OCI-M2 (cell line): ENCODE results near the gene ANKRD37.

Experiments
- DNase-seq: peaks from one replicate; lab custom pipeline; 2025; ENCODE audit not compliant: unreplicated experiment; lab: John Stamatoyannopoulos, UW

The ANKRD37 gene

DNA sequence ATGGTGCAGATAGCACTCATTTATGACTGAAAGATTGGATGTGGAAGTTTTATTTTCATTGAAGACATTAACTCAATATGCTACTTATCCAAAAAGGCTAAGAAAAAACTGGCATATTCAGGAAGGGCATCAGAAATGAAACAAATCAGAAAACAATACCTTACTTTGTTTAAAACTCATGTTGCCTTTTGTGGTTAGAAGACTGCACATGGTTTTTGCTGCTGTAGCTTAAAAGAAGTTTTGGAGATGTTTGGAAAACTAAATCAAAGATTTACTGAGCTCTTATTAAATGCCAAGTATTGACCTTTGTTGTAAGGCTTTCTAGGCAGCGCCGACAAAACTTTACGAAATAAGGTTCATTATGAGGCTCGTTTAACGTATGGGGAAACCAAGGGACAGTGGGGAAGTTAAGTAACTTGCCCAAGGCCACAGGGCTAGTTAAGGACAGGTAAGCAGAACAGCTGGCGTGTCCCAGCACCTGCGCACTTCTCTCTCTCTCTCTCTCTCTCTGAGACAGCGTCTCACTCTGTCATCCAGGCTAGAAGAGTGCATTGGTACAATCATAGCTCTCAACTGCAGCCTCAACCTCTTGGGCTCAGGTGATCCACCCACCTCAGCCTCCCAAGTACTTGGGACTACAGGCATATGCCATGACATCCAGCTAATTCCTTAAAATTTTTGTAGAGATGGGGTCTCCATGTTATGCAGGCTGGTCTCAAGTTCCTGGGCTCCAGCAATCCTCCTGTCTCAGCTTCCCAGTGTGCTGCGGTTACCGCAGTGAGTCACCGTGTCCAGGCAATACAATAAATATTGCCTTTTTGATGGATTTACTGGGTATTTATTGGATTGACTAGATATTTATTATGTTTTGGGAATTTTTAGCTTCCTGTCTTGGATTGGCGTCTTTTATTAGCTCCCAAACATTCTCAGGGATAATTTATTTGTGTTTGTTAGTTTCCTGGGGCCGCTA, 17.0 kb upstream of the ANKRD37 start:
- DNase-seq: no peak

- no peak for DNase-seq
Observed at GRCh38 chr4:185380320-185380719, 16.3 kb upstream of the ANKRD37 start.

- DNase-seq: no peak
Observed at GRCh38 chr4:185381288-185382196, 15.1 kb upstream of the ANKRD37 start.

DNA sequence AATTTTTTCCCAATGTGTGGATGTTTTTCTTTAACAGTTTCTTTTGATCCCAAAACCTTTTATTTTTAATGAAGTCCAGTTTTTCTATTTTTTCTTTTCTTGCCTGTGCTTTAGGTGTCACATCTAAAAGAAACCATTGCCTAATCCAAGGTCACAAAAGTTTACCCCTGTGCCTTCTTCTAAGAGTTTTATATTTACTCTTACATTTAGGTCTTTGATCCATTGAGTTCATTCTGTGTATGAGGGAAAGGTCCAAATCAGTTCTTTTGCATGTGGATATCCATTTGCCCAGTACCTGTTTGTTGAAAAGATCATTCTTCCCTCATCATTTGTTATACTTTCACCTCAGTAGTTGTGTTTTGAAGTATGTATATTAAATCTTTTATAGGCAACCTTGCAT, 13.9 kb upstream of the ANKRD37 start:
- DNase-seq: no peak

DNA sequence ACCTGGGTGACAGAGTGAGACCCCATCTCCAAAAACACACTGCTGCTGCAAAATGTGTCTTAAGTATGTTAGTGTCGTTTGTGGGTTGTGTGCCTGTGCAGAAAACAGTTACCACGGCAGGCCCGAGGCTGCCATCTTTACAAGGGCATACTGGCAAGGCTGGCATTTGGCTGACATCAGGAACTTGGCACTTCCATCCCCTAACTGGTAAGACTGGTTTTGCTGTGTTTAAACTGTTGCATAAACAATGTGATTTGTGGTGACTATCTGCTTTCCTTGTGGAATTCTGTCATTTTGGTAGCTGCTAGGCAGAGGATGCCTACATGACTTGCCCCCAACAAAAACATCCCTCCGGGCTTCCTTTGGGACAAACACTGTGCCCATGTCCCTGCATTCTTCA, 13.2 kb upstream of the ANKRD37 start:
- no peak for DNase-seq

DNA sequence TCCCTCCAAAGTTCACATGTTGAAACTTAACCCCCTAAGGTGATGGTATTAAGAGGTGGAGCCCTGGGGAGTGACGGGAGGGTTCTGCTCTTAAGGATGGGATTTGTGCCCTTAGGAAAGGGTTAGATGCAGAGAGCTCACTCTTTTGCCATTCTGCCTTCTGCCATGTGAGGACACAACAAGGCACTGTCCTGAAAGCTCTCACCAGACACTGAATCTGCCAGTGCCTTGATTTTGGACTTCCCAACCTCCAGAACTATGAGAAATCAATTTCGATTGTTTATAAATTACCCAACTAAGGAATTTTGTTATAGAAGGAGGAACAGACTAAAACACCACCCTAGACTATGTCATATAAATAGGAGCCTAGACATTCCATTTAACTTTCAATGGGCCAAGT, 12.6 kb upstream of the ANKRD37 start:
- DNase-seq: no peak

DNA sequence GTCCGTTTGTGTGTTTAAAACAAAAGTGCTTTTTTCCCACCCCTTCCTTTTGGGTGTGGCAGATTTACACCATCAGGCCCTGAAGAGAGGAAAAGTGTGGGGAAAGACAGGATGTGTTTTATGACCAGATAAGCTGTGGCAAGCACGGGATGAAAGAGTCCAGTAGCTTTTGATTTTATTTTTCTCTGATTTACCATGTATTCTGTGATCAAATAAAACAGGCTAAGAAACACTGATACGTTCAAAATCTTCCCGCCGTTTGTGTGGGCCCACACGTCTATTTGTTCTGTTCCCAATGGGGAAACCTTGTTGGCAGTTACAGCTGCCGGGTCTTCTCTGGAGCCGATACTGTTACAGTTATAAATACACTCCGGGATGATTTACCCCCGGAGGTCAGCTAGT, 11.7 kb upstream of the ANKRD37 start:
- no peak for DNase-seq

- DNase-seq: no peak
Observed at GRCh38 chr4:185387957-185388356, 8.7 kb upstream of the ANKRD37 start.

- DNase-seq: no peak
Observed at GRCh38 chr4:185390941-185391340, 5.7 kb upstream of the ANKRD37 start.

- no peak for DNase-seq
Observed at GRCh38 chr4:185392156-185392555, 4.5 kb upstream of the ANKRD37 start.

- no peak for DNase-seq
Observed at GRCh38 chr4:185394568-185395237, 1.9 kb upstream of the ANKRD37 start.

DNA sequence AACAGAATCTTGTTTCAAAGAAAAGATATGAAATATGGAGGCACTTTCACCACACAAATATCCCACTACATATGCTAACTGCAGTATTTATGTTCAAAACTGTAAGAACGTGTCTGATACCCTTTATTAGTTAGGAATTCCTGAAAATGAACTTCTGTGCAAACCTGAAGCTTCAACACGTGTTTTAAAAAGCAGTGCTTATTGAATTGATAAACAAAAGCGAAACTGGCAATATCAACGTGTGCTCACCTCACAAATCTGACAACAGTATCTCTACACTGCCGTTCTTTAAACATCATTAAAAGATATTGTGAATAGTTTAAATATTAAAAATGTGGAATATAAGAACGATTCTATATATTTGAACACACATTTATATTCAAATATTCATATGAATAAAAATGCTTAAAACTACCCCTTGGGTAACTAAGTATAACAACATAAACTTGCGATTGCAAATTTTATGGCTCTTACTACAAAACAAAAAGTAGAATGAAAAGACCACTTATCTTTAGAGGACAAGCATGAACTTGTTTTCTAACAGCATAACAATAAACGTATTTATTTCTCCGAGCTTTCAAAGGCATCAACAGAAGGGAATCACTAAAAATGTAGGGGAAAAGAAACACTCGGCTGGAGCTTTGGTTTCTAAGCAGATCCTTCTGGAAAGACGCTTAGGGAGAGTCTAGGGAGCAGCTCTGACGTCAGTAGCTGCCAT, 1.2 kb upstream of the ANKRD37 start, which contains the start of gene LRP2BP:
Gene LRP2BP (minus strand): TSS at position 687 of the 718 bp plus-strand sequence. CDS start 17,738 bp downstream, outside the sequence.
- no peak for DNase-seq

- DNase-seq: peak; percentile 47
Observed at GRCh38 chr4:185395956-185396723, 501 bp upstream of the ANKRD37 start.

DNA sequence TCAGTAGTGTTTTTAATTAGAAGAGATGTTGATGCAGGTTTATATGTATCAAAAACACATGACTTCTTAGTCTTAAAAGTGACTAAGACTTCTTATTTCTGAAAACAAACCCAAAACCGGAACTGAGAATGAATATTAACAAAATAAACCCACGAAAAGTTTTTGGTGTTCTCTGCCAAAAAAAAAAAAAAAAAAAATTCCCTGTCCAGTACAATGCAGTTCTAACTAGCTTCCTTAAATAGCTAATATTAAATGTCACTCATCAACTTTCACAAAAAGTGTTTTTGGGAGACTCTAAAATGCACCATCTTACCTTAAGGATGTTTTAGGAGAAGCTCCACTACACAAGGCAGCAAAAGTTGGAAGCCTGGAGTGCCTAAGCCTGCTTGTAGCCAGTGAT, 2.0 kb downstream of the ANKRD37 start:
- no peak for DNase-seq

GRCh38 chr4:185399466-185399865, 2.8 kb downstream of the ANKRD37 start:
- no peak for DNase-seq

DNA sequence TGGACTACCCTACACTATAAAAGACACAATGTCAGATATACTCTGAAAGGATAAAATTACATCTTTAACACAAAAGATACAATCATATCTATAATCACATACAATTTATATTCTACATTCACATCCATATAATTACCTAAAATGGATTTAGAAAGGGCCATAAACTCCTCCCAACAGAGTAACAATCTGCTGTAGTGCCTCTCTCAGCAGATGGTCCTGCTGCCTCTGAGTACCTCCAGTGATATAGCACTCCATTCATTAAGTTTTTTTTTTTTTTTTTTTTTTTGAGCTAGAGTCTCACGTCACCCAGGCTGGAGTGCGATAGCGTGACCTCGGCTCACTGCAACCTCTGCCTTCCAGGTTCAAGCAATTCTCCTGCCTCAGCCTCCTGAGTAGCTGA, 7.4 kb downstream of the ANKRD37 start:
- no peak for DNase-seq

DNA sequence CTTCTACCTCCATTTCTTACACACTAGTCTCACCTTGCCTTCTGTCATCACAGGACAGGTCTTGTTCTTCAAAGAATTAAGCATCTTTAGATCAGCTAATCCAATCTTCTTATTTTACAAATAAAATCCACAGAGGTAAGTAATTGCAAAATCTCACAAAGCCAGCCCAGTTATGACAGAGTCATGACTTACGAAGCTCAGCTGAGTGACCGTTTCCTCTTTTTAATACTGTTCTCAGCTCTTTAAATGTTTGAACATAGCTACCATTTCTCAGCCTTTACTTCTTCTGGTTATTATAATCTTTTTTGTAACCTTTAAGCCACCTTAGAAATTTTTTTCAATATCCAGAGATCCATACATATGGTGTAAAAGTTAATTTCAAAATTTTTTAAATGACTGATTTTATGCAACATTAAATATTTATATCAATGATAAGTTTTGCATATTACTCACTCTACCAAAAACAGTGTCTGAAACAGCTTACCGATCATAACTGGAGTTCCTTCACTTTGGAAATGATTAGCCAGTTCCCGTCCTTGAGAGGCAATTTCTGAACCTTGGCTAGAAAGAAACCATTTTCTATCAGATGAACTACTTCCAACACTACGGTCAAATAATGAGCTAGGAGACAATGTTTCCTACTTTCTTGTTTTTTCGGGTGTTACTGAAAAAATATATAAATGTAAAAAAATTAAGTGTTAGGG, 8.8 kb downstream of the ANKRD37 start:
- no peak for DNase-seq

DNA sequence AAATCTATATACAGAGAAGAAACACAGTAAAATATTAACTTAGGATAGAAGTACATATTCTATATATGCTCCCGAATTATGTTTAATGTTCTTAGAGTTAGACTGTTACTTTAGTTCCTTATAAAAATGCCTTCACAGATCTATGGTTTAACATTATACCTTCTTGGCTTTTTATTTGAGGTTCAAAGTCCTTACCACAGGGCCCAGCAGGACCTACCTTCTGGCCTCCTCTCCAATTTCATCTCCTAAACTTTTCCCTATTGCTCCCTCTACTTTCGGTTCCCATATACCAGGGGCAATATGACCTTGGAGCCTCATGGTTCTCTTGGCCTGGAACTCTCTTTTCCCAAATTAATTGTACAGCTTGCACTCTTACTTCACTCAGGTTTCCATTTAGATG, 11.8 kb downstream of the ANKRD37 start:
- DNase-seq: no peak

DNA sequence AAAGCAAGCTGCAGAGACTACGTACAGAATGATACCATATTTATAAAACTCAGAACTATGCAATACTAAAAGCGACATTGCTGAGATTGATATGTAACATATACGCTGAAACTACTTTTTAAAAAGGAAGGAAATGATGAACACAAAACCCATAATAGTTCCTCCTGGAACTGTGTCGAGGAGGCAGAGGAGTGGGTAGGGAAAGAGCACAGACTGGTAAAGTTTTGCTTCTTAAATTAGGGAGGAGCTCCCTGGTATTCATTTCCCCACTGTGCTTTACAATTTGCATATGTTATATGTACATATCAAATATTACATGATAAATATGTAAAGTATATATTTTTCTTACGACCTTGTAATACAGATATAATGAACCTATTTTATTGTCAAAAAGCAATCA, 15.2 kb downstream of the ANKRD37 start:
- DNase-seq: no peak
